Naive thymus-derived CD8-positive, alpha-beta T cell (primary cell): ENCODE measurements around the gene VDR. TPM values are rescaled to one million over a fixed set of nuclear protein-coding genes. Genes with fewer than 3 reads are reported as not detected.
"Not testable (repeated sequence)": the region's sequence is repeated elsewhere in the genome, so short reads cannot be mapped to it uniquely, and the experiment has no call there.

Source experiments
- ATAC-seq, 2 donors: fragments of 150-1000 bp; cut with Tn5 transposase in 1 of 2; sonication (Bioruptor Pico), chemical (Tn5 transposase) in 1 of 2; 1 replicate in 1 of 2; 2 replicates in 1 of 2; pipeline ENCODE4 v1.10.0; 2021; ENCODE audit warnings: mild to moderate bottlenecking in 2 of 2, moderate library complexity in 2 of 2
- POLR2A ChIA-PET: fragments of 350-600 bp; sonication (Branson Sonifier 250); formaldehyde crosslinking; loops from one replicate; lab custom pipeline; 2021; ENCODE audit warnings: antibody characterized with exemption; lab: Charles Lee
- DNase-seq, 10 donors: peaks; one replicate each; pipeline versions ENCODE4 v3.0.0 to v3.0.0-alpha.2; 2020 to 2022
- H3K27ac Mint-ChIP-seq, 10 donors: one replicate each; pipeline ENCODE4 v1.8.0; 2020 to 2022; ENCODE audit warnings: mild to moderate bottlenecking in 10 of 10, mixed read lengths in 10 of 10, moderate library complexity in 4 of 10, inconsistent platforms in 1 of 10
- H3K27me3 Mint-ChIP-seq, 5 donors: one replicate each; pipeline ENCODE4 v1.8.0; 2021 to 2022; ENCODE audit warnings: mixed read lengths in 5 of 5
- H3K36me3 Mint-ChIP-seq, 3 donors: one replicate each; pipeline ENCODE4 v1.8.0; 2020 to 2022; ENCODE audit warnings: mixed read lengths in 3 of 3, mild to moderate bottlenecking in 2 of 3, inconsistent platforms in 1 of 3
- H3K4me1 Mint-ChIP-seq, 4 donors: one replicate each; pipeline ENCODE4 v1.8.0; 2021 to 2022; ENCODE audit warnings: mixed read lengths in 4 of 4
- H3K4me3 Mint-ChIP-seq, 10 donors: one replicate each; pipeline ENCODE4 v1.8.0; 2020 to 2022; ENCODE audit warnings: mild to moderate bottlenecking in 10 of 10, mixed read lengths in 10 of 10, moderate library complexity in 6 of 10, inconsistent platforms in 1 of 10
- H3K9me3 Mint-ChIP-seq, 9 donors: one replicate each; pipeline ENCODE4 v1.8.0; 2020 to 2022; ENCODE audit warnings: mixed read lengths in 9 of 9, mild to moderate bottlenecking in 3 of 9, inconsistent platforms in 1 of 9, moderate library complexity in 1 of 9
- polyA plus RNA-seq, 3 donors: library from polyadenylated mRNA; unstranded; fragments of 300-500 nt; fragmentation: Illumina TruSeq; gene quantifications; one replicate each; pipeline ENCODE4 v1.2.3, GENCODE V29; 2021
- total RNA-seq, 8 experiments: library from RNA in 2 of 8; stranded (reverse) in 2 of 8; gene quantifications; one replicate each; pipeline ENCODE4 v1.2.3 and lab custom pipeline; 2021 to 2026

The VDR gene
- total and polyA plus RNA-seq, 5 experiments from 2014 or later = 0.49 to 0.73 TPM; not detected in 3

GRCh38 chr12:47811072-47811396 lies 93.8 kb downstream of the VDR start:
- no peaks in the 10 kb centered on the region for H3K27me3 Mint-ChIP-seq
- POLR2A ChIA-PET = interaction anchor here (0.9 to 22.6 kb wide), 8 partner anchors 9 to 103 kb away, joined by 3 to 514 read pairs (median 16); partner anchors contain the start of gene HDAC7
- peaks cover 0 to 2% (median 0%) of the 10 kb centered on the region in 3 donors for H3K36me3 Mint-ChIP-seq
- H3K9me3 Mint-ChIP-seq = no peaks in the 10 kb centered on the region
- peak overlapping the region; percentile 94 to 99 (median 96) for H3K27ac Mint-ChIP-seq
- no peak for ATAC-seq
- H3K4me3 Mint-ChIP-seq = peak overlapping the region; percentile 61 to 99 (median 76)
- H3K4me1 Mint-ChIP-seq = peaks cover 54 to 99% (median 95%) of the 10 kb centered on the region in 4 donors
- no peak for DNase-seq

GRCh38 chr12:47809518-47809917 lies 95.3 kb downstream of the VDR start:
- not testable (repeated sequence) for H3K9me3 Mint-ChIP-seq, ATAC-seq, H3K27me3 Mint-ChIP-seq, DNase-seq
- peaks cover 0 to 10% (median 2%) of the 10 kb centered on the region in 3 donors for H3K36me3 Mint-ChIP-seq
- POLR2A ChIA-PET = interaction anchor here (1.3 to 22.6 kb wide), 5 partner anchors 10 to 29 kb away, joined by 7 to 514 read pairs (median 31); partner anchors contain the start of gene HDAC7
- H3K4me3 Mint-ChIP-seq = peak overlapping the region in 9 of 10 donors; percentile 4 to 96 (median 67)
- peaks cover 57 to 99% (median 95%) of the 10 kb centered on the region in 4 donors for H3K4me1 Mint-ChIP-seq
- peak overlapping the region in 9 of 10 donors; percentile 82 to 99 (median 96) for H3K27ac Mint-ChIP-seq

DNA sequence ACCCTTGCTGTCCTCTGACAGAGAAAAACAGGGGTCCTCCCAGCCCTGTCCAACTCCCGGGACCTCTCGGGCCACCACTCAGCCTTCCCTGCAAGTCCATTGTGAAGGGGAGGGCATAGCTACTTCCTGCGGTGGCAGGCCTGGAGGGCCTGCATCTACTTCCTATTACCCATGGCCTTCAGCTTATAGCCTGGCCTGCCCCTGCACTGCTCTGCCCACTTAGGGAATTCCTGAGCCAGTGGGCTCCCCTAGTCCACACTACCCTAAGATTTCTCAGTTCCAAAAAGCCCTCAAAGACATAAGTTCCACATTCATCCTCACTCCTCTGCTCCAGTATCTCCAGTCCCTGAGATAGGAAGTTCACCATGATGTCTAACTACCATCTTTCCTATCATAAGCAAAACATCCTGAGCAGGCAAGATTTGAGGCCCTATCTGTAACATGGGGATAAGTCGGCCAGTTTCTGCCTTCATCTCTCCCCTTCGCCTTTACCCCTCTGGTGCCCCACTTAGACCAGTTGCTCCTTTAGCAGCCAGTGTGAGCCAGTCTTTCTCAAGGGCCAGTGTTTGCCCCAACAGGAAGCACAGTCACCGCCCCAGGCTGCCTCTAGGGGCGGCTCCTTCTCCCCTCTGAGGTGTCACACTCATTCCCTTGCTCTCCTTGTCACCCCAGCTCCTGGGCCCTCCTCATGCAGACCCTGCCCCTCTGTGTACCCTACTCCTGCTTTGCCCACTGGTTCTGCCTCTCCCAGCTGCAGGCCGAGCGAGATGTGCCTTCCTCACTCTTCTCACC lies 96.0 kb downstream of the VDR start:
- H3K36me3 Mint-ChIP-seq = peaks cover 0 to 10% (median 2%) of the 10 kb centered on the region in 3 donors
- POLR2A ChIA-PET = interaction anchor here (1.0 to 22.6 kb wide), 11 partner anchors 11 to 349 kb away, joined by 3 to 514 read pairs (median 7); partner anchors contain the start of genes ASB8, HDAC7, RPAP3 and SLC48A1
- H3K27me3 Mint-ChIP-seq = no peaks in the 10 kb centered on the region
- H3K4me1 Mint-ChIP-seq = peaks cover 52 to 99% (median 95%) of the 10 kb centered on the region in 4 donors
- DNase-seq (peak in 1 of 10 donors; percentile 23), ATAC-seq (peak in 1 of 2 donors; percentile 2)
- peak overlapping the region; percentile 68 to 96 (median 76) for H3K4me3 Mint-ChIP-seq
- peak overlapping the region; percentile 77 to 99 (median 96) for H3K27ac Mint-ChIP-seq
- H3K9me3 Mint-ChIP-seq = no peaks in the 10 kb centered on the region

DNA sequence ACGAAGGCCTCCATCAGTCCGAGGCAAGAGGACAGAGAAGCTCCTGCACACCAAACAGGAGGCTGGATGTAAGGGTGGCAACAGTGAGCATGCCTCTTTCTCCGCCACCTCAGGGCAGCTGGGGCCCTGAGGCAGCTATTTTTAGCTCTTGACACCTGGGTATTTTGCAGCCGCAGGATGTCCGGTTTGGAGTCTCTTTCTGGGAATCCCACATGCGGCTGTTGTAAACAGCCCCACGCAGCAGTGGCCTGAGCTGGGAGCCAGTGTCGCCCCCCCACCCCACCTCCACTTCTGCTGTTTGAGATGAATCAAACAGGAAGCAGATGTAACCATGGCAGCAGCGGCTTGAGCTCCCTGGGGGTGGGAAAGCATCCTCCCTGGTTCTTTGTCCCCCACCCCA lies 96.7 kb downstream of the VDR start:
- Mint-ChIP-seq H3K27ac (peak overlapping the region; percentile 77 to 99 (median 96)), H3K9me3 (no peaks in the 10 kb centered on the region), H3K27me3 (no peaks in the 10 kb centered on the region), H3K4me1 (peaks cover 54 to 99% (median 95%) of the 10 kb centered on the region in 4 donors), H3K36me3 (peaks cover 0 to 10% (median 2%) of the 10 kb centered on the region in 3 donors), H3K4me3 (peak overlapping the region; percentile 68 to 96 (median 76))
- peak; percentile 60 to 91 (median 76) for DNase-seq
- POLR2A ChIA-PET = interaction anchor here (0.9 to 22.6 kb wide), 13 partner anchors 10 to 350 kb away, joined by 3 to 514 read pairs (median 7); partner anchors contain the start of genes ASB8, HDAC7, RPAP3 and SLC48A1
- peak; percentile 31 to 47 for ATAC-seq

DNA sequence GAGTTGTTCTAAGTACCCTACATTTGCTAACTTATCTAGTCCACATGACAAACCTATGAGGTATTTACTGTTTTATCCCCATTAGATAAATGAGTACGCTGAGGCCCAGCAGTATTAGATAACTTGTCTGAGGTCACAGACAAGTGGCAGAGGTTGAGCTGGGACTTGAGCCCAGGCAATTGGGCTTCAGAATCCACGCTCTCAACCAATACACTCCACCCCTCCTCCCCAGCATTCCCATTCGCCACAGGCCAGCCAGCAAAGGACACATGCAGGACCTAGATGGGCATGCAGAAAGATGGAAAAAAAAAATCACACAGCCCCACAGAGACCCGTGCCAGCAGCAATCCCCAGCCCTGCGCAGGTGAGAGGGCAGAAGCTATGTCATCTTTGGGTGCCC lies 97.5 kb downstream of the VDR start:
- Mint-ChIP-seq H3K36me3 (peaks cover 0 to 10% (median 2%) of the 10 kb centered on the region in 3 donors), H3K27me3 (no peaks in the 10 kb centered on the region), H3K4me1 (peaks cover 57 to 99% (median 97%) of the 10 kb centered on the region in 4 donors), H3K27ac (peak overlapping the region; percentile 77 to 99 (median 96)), H3K4me3 (peak overlapping the region; percentile 68 to 96 (median 76)), H3K9me3 (no peaks in the 10 kb centered on the region)
- DNase-seq = no peak
- ATAC-seq = no peak
- POLR2A ChIA-PET = interaction anchor here (0.9 to 22.6 kb wide), 11 partner anchors 10 to 350 kb away, joined by 3 to 514 read pairs (median 7); partner anchors contain the start of genes ASB8, HDAC7, RPAP3 and SLC48A1

GRCh38 chr12:47805417-47805816 lies 99.4 kb downstream of the VDR start:
- Mint-ChIP-seq H3K27ac (peak overlapping the region; percentile 77 to 99 (median 92)), H3K36me3 (peaks cover 0 to 13% (median 0%) of the 10 kb centered on the region in 3 donors), H3K9me3 (no peaks in the 10 kb centered on the region), H3K4me3 (peak overlapping the region in 9 of 10 donors; percentile 11 to 84 (median 63)), H3K27me3 (no peaks in the 10 kb centered on the region), H3K4me1 (peaks cover 58 to 99% (median 97%) of the 10 kb centered on the region in 4 donors)
- ATAC-seq (no peak), DNase-seq (no peak)
- POLR2A ChIA-PET = interaction anchor here (0.7 to 22.6 kb wide), 4 partner anchors 8 to 31 kb away, joined by 3 to 514 read pairs (median 40); partner anchors contain the start of gene HDAC7

GRCh38 chr12:47804171-47804570 lies 100.6 kb downstream of the VDR start:
- H3K4me3 Mint-ChIP-seq = peak overlapping the region in 8 of 10 donors; percentile 28 to 83 (median 63)
- H3K27me3 Mint-ChIP-seq = no peaks in the 10 kb centered on the region
- H3K36me3 Mint-ChIP-seq = peaks cover 0 to 13% (median 0%) of the 10 kb centered on the region in 3 donors
- ATAC-seq (no peak), DNase-seq (no peak)
- H3K27ac Mint-ChIP-seq = peak overlapping the region; percentile 39 to 99 (median 84)
- POLR2A ChIA-PET = interaction anchor here (0.7 to 22.6 kb wide), 8 partner anchors 9 to 96 kb away, joined by 3 to 514 read pairs (median 4); partner anchors contain the start of gene HDAC7
- peaks cover 57 to 99% (median 98%) of the 10 kb centered on the region in 4 donors for H3K4me1 Mint-ChIP-seq
- no peaks in the 10 kb centered on the region for H3K9me3 Mint-ChIP-seq

GRCh38 chr12:47803191-47803875 lies 101.5 kb downstream of the VDR start:
- DNase-seq (no peak), ATAC-seq (no peak)
- POLR2A ChIA-PET = interaction anchor here (2.2 to 22.6 kb wide), 4 partner anchors 10 to 28 kb away, joined by 13 to 514 read pairs (median 41); partner anchors contain the start of gene HDAC7
- H3K4me3 Mint-ChIP-seq = peak overlapping the region; percentile 47 to 84 (median 72)
- H3K27ac Mint-ChIP-seq = peak overlapping the region; percentile 77 to 99 (median 84)
- no peaks in the 10 kb centered on the region for H3K27me3 Mint-ChIP-seq
- peaks cover 0 to 15% (median 0%) of the 10 kb centered on the region in 3 donors for H3K36me3 Mint-ChIP-seq
- no peaks in the 10 kb centered on the region for H3K9me3 Mint-ChIP-seq
- peaks cover 55 to 98% (median 96%) of the 10 kb centered on the region in 4 donors for H3K4me1 Mint-ChIP-seq

DNA sequence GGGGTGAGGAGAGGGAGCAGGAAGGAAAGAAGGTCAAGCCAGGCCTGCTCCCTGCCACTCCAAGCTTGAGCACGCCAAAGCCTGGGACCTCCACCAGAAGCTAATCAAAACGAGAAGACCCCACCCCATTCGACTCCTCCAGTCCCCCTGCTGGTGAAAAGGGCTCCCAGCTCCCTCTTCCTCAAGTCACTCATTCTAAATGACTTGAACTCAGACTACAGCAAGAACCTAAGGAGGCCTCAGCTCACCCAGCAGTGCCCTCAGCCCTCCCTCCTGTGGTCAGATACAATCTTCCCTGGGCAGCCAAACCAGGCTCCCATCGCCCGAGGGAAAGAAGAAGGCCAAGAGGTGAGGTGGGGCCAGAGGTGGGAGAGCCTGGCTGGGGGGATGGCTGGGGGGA lies 102.5 kb downstream of the VDR start:
- Mint-ChIP-seq H3K4me3 (peak overlapping the region; percentile 45 to 83 (median 54)), H3K27ac (peak overlapping the region; percentile 71 to 99 (median 82)), H3K36me3 (peaks cover 0 to 21% (median 1%) of the 10 kb centered on the region in 3 donors), H3K9me3 (no peaks in the 10 kb centered on the region), H3K27me3 (no peaks in the 10 kb centered on the region), H3K4me1 (peaks cover 51 to 98% (median 90%) of the 10 kb centered on the region in 4 donors)
- DNase-seq (no peak), ATAC-seq (peak in 1 of 2 donors; percentile 23)
- POLR2A ChIA-PET = interaction anchor here (1.1 to 22.6 kb wide), 5 partner anchors 8 to 40 kb away, joined by 3 to 514 read pairs (median 16); partner anchors contain the start of gene HDAC7

DNA sequence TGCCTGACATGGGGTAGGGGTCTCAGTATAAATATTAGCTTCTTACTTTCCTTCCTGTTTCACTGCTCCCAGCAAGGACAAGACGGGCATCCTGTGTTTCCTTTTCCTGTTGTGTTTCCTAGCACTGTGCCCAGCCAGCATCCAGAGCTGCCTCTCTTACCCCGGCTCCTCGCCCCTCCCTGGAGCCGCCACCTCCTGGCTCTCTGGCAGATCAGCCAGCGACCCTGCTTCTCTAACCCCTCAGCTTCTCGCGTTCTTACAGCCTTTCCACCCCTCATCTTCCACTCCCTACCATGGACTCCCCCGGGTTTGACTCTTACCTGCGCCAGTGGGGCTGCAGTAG lies 102.9 kb downstream of the VDR start:
- Mint-ChIP-seq H3K9me3 (no peaks in the 10 kb centered on the region), H3K27me3 (no peaks in the 10 kb centered on the region), H3K4me1 (peaks cover 47 to 95% (median 87%) of the 10 kb centered on the region in 4 donors), H3K4me3 (peak overlapping the region; percentile 6 to 83 (median 54)), H3K27ac (peak overlapping the region; percentile 71 to 99 (median 82)), H3K36me3 (peaks cover 0 to 25% (median 1%) of the 10 kb centered on the region in 3 donors)
- POLR2A ChIA-PET = interaction anchor here (1.1 to 22.6 kb wide), 5 partner anchors 9 to 40 kb away, joined by 3 to 514 read pairs (median 16); partner anchors contain the start of gene HDAC7
- ATAC-seq = no peak
- DNase-seq = no peak

DNA sequence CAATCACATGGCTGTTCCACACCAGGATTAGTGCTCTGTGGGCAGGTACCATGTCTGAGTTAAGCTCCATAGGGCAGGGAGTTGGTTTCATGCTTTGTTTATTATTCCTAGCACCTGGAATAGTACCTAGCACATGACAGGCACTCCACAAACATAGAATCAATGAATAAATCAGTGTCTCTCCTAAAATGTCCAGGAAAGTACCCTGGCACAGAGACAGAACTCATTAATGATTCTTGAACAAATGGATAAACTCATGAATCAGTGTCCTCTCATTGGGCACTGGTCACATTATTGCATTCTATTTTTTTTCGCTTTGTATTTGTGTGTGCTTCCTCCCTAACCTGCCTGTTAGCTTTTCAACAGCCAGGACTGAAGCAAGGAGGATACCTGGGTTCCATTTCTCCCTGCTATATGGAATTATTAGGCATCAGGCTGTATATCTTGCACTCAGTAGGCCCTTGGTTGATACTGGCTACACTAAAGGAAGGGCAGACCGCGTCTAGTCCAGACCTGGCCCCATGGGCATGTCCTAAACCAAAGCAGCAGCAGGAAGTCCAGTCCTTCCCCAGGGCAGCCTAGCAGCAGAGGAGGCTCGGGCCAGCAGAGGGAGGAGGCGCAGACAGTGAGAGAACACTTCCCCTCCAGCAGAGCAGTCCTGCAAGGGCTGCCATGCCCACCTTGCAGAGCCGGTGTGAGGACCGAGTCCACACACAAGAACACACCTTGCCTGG lies 103.5 kb downstream of the VDR start:
- Mint-ChIP-seq H3K36me3 (peaks cover 0 to 30% (median 1%) of the 10 kb centered on the region in 3 donors), H3K27me3 (no peaks in the 10 kb centered on the region), H3K27ac (peak overlapping the region; percentile 77 to 99 (median 88)), H3K9me3 (no peaks in the 10 kb centered on the region), H3K4me1 (peaks cover 45 to 90% (median 81%) of the 10 kb centered on the region in 4 donors), H3K4me3 (peak overlapping the region; percentile 6 to 83 (median 54))
- ATAC-seq = no peak
- POLR2A ChIA-PET = interaction anchor here (0.7 to 22.6 kb wide), 7 partner anchors 9 to 86 kb away, joined by 3 to 514 read pairs (median 7); partner anchors contain the start of gene HDAC7
- DNase-seq = no peak
